ENCODE results near the gene RAB11FIP4. TPM values are rescaled to one million over a fixed set of nuclear protein-coding genes. Genes with fewer than 3 reads are reported as not detected.

Gene RAB11FIP4
- polyA plus RNA-seq, 4 donors: 14.1 to 17.2 (median 16.1) TPM

- no peak for DNase-seq (ENCODE audit: low read depth in 4 of 4, low spot score in 2 of 4)
Measured at GRCh38 chr17:31515267-31515666, 123.8 kb downstream of the RAB11FIP4 start.

GRCh38 chr17:31517524-31517923 is 126.0 kb downstream of the RAB11FIP4 start:
- no peak for DNase-seq (ENCODE audit: low read depth in 4 of 4, low spot score in 2 of 4)

- no peak for DNase-seq (ENCODE audit: low read depth in 4 of 4, low spot score in 2 of 4)
Measured at GRCh38 chr17:31518478-31518877, 127.0 kb downstream of the RAB11FIP4 start.

GRCh38 chr17:31521632-31522283 is 130.3 kb downstream of the RAB11FIP4 start:
- DNase-seq (ENCODE audit: low read depth in 4 of 4, low spot score in 2 of 4): no peak

- DNase-seq (ENCODE audit: low read depth in 4 of 4, low spot score in 2 of 4): no peak
Measured at GRCh38 chr17:31522284-31522931, 130.9 kb downstream of the RAB11FIP4 start.

- no peak for DNase-seq (ENCODE audit: low read depth in 4 of 4, low spot score in 2 of 4)
Measured at GRCh38 chr17:31522987-31523495, 131.6 kb downstream of the RAB11FIP4 start.

GRCh38 chr17:31523862-31524730 is 132.6 kb downstream of the RAB11FIP4 start:
- DNase-seq (ENCODE audit: low read depth in 4 of 4, low spot score in 2 of 4): no peak

- peak in 2 of 4 donors; percentile 46 to 52 for DNase-seq (ENCODE audit: low read depth in 4 of 4, low spot score in 2 of 4)
Measured at GRCh38 chr17:31524926-31525800, 133.7 kb downstream of the RAB11FIP4 start.

GRCh38 chr17:31525801-31526549 is 134.5 kb downstream of the RAB11FIP4 start:
- no peak for DNase-seq (ENCODE audit: low read depth in 4 of 4, low spot score in 2 of 4)

GRCh38 chr17:31527606-31528005 is 136.1 kb downstream of the RAB11FIP4 start:
- DNase-seq (ENCODE audit: low read depth in 4 of 4, low spot score in 2 of 4): no peak

GRCh38 chr17:31528291-31528874 is 136.9 kb downstream of the RAB11FIP4 start:
- no peak for DNase-seq (ENCODE audit: low read depth in 4 of 4, low spot score in 2 of 4)

GRCh38 chr17:31529841-31530251 is 138.4 kb downstream of the RAB11FIP4 start:
- no peak for DNase-seq (ENCODE audit: low read depth in 4 of 4, low spot score in 2 of 4)

- DNase-seq (ENCODE audit: low read depth in 4 of 4, low spot score in 2 of 4): no peak
Measured at GRCh38 chr17:31530391-31530985, 139.0 kb downstream of the RAB11FIP4 start.

GRCh38 chr17:31531336-31531980 is 140.0 kb downstream of the RAB11FIP4 start:
- DNase-seq (ENCODE audit: low read depth in 4 of 4, low spot score in 2 of 4): no peak

GRCh38 chr17:31532081-31532480 is 140.6 kb downstream of the RAB11FIP4 start:
- DNase-seq (ENCODE audit: low read depth in 4 of 4, low spot score in 2 of 4): no peak

- DNase-seq (ENCODE audit: low read depth in 4 of 4, low spot score in 2 of 4): no peak
Measured at GRCh38 chr17:31532526-31532925, 141.1 kb downstream of the RAB11FIP4 start.

- no peak for DNase-seq (ENCODE audit: low read depth in 4 of 4, low spot score in 2 of 4)
Measured at GRCh38 chr17:31533546-31534155, 142.2 kb downstream of the RAB11FIP4 start.

Measured in left renal cortex interstitium (tissue), 4 donors.